HFFc6 (cell line): ENCODE data around the gene SPECC1L. TPM values are rescaled to one million over a fixed set of nuclear protein-coding genes. Genes with fewer than 3 reads are reported as not detected.
"Not testable (repeated sequence)": the region's sequence is repeated elsewhere in the genome, so short reads cannot be mapped to it uniquely, and the experiment has no call there.

Experiments
- DNase-seq: peaks from one replicate; pipeline ENCODE4 v3.0.0-alpha.2; 2018
- H3K27ac Mint-ChIP-seq: 2 replicates; pipeline ENCODE4 v1.8.0; 2020; ENCODE audit warnings: mild to moderate bottlenecking, mixed read lengths
- H3K27me3 Mint-ChIP-seq: 2 replicates; pipeline ENCODE4 v1.8.0; 2021; ENCODE audit warnings: mild to moderate bottlenecking, moderate library complexity, mixed read lengths; ENCODE audit not compliant: insufficient read depth
- H3K36me3 Mint-ChIP-seq: 2 replicates; pipeline ENCODE4 v1.8.0; 2021; ENCODE audit warnings: low read depth, mixed read lengths
- H3K4me1 Mint-ChIP-seq: 2 replicates; pipeline ENCODE4 v1.8.0; 2020; ENCODE audit warnings: low read depth, mixed read lengths
- H3K4me3 Mint-ChIP-seq: 2 replicates; pipeline ENCODE4 v1.8.0; 2020; ENCODE audit warnings: mild to moderate bottlenecking, moderate library complexity, mixed read lengths
- H3K9me3 Mint-ChIP-seq: 2 replicates; pipeline ENCODE4 v1.8.0; 2020; ENCODE audit warnings: mild to moderate bottlenecking, mixed read lengths
- total RNA-seq, 6 experiments: library from RNA; stranded (reverse); fragmentation: NEBNext Ultra II Directional; extraction: Animal tissue kit (Norgen Biotek cat#: 25700); gene quantifications; 2 replicates in 1 of 6; 3 replicates in 5 of 6; pipeline ENCODE4 v1.2.3, GENCODE V29; 2021
- TF ChIP-seq, protein P1 (sequence below): fragments of 200-600 bp; sonication (generic); IDR thresholded peaks from 2 replicates; pipeline ENCODE4 v1.5.0; 2021; ENCODE audit warnings: antibody characterized with exemption, mild to moderate bottlenecking

Gene SPECC1L
- total RNA-seq, 6 experiments from 2014 or later, result 47.3 to 61.5 (median 59.1) TPM

DNA sequence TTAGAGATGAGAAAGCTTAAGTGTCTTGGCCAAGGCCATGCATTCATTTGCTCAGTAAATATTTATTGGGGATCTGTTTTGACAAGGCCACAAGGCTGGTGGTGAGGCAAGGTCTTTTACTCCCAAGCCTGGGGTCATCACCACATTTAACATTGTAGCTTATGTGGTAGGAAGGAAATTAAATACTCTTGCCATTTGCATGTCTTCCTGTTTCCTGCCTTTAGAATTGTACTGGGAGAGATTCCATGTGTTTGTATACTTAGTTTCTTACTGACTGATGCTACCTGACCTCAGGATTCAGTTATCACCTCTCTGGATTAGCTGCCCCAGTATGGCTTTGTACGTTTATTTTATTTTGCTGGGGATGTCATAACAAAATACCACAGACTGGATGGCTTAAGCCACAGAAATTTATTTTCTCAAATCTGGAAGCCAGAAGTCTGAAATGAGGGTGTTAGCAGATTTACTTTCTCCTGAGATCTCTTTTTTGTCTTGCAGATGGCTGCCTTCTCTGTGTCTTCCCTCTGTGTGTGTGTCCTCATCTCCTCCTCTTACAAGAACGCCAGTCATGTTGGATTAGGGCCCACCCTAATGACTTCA lies 44.8 kb downstream of the SPECC1L start:
- Mint-ChIP-seq H3K4me1 (peaks cover 31% of the 10 kb centered on the region), H3K9me3 (no peaks in the 10 kb centered on the region), H3K36me3 (peaks cover 26% of the 10 kb centered on the region), H3K27me3 (no peaks in the 10 kb centered on the region; the same call in 1 of the 2 replicates), H3K27ac (0 out of 2 replicates have a peak overlapping the region, but pooled peaks have one; percentile 6), H3K4me3 (no peak overlapping the region)
- no peak for DNase-seq
- TF ChIP-seq, protein P1, sequence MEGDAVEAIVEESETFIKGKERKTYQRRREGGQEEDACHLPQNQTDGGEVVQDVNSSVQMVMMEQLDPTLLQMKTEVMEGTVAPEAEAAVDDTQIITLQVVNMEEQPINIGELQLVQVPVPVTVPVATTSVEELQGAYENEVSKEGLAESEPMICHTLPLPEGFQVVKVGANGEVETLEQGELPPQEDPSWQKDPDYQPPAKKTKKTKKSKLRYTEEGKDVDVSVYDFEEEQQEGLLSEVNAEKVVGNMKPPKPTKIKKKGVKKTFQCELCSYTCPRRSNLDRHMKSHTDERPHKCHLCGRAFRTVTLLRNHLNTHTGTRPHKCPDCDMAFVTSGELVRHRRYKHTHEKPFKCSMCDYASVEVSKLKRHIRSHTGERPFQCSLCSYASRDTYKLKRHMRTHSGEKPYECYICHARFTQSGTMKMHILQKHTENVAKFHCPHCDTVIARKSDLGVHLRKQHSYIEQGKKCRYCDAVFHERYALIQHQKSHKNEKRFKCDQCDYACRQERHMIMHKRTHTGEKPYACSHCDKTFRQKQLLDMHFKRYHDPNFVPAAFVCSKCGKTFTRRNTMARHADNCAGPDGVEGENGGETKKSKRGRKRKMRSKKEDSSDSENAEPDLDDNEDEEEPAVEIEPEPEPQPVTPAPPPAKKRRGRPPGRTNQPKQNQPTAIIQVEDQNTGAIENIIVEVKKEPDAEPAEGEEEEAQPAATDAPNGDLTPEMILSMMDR, result no peak

DNA sequence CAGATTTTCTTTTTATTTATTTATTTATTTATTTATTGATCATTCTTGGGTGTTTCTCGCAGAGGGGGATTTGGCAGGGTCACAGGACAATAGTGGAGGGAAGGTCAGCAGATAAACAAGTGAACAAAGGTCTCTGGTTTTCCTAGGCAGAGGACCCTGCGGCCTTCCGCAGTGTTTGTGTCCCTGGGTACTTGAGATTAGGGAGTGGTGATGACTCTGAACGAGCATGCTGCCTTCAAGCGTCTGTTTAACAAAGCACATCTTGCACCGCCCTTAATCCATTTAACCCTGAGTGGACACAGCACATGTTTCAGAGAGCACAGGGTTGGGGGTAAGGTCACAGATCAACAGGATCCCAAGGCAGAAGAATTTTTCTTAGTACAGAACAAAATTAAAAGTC lies 45.6 kb downstream of the SPECC1L start:
- not testable (repeated sequence) for H3K27ac Mint-ChIP-seq, H3K27me3 Mint-ChIP-seq, DNase-seq, H3K9me3 Mint-ChIP-seq, H3K4me3 Mint-ChIP-seq
- H3K4me1 Mint-ChIP-seq, result peaks cover 24% of the 10 kb centered on the region
- peaks cover 34% of the 10 kb centered on the region for H3K36me3 Mint-ChIP-seq

DNA sequence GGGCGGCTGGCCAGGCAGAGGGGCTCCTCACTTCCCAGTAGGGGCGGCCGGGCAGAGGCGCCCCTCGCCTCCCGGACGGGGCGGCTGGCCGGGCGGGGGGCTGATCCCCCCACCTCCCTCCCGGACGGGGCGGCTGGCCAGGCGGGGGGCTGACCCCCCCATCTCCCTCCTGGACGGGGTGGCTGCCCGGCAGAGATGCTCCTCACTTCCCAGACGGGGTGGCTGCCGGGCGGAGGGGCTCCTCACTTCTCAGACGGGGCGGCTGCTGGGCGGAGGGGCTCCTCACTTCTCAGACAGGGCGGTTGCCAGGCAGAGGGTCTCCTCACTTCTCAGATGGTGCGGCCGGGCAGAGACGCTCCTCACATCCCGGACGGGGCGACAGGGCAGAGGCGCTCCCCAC lies 46.9 kb downstream of the SPECC1L start:
- DNase-seq, H3K27me3 Mint-ChIP-seq, H3K4me3 Mint-ChIP-seq, H3K27ac Mint-ChIP-seq, H3K9me3 Mint-ChIP-seq: not testable (repeated sequence)
- peaks cover 30% of the 10 kb centered on the region for H3K4me1 Mint-ChIP-seq
- peaks cover 42% of the 10 kb centered on the region for H3K36me3 Mint-ChIP-seq

DNA sequence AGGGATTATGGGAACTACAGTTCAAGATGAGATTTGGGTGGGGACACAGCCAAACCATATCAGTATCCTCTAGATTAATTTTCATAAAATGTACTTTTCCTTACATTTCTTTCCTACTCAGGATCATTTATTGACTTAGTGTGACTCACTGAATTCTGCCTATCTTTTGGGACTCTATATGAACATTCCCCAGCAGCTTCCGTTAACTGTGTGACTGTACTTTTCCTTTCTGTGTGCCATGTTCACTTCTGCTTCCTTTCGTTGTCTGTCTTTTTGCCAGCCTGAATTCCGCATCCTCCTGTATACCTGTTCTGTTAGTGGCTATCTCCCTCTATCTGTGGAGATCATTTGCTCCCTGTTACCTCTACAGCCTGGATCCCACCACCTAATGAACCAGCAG lies 48.8 kb downstream of the SPECC1L start:
- no peak for DNase-seq
- TF ChIP-seq, protein P1, result no peak
- H3K27me3 Mint-ChIP-seq, result peaks cover 5% of the 10 kb centered on the region; the same call in 1 of the 2 replicates
- H3K4me3 Mint-ChIP-seq, result no peak overlapping the region
- peaks cover 42% of the 10 kb centered on the region for H3K36me3 Mint-ChIP-seq
- H3K9me3 Mint-ChIP-seq, result no peaks in the 10 kb centered on the region
- peaks cover 36% of the 10 kb centered on the region for H3K4me1 Mint-ChIP-seq
- H3K27ac Mint-ChIP-seq, result peak overlapping the region; percentile 37; the same call in 1 of the 2 replicates

DNA sequence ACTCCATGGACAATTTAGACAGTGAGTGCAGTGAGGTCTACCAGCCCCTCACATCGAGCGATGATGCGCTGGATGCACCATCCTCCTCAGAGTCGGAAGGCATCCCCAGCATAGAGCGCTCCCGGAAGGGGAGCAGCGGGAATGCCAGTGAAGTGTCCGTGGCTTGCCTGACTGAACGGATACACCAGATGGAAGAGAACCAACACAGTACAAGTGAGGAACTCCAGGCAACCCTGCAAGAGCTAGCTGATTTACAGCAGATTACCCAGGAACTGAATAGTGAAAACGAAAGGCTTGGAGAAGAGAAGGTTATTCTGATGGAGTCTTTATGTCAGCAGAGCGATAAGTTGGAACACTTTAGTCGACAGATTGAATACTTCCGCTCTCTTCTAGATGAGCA lies 51.4 kb downstream of the SPECC1L start:
- H3K27ac Mint-ChIP-seq, result no peak overlapping the region; the same call in 1 of the 2 replicates
- H3K9me3 Mint-ChIP-seq, result no peaks in the 10 kb centered on the region
- no peak overlapping the region for H3K4me3 Mint-ChIP-seq
- DNase-seq, result no peak
- peaks cover 27% of the 10 kb centered on the region for H3K36me3 Mint-ChIP-seq
- H3K4me1 Mint-ChIP-seq, result peaks cover 42% of the 10 kb centered on the region
- TF ChIP-seq, protein P1, result no peak
- peaks cover 5% of the 10 kb centered on the region; the same call in 1 of the 2 replicates for H3K27me3 Mint-ChIP-seq

DNA sequence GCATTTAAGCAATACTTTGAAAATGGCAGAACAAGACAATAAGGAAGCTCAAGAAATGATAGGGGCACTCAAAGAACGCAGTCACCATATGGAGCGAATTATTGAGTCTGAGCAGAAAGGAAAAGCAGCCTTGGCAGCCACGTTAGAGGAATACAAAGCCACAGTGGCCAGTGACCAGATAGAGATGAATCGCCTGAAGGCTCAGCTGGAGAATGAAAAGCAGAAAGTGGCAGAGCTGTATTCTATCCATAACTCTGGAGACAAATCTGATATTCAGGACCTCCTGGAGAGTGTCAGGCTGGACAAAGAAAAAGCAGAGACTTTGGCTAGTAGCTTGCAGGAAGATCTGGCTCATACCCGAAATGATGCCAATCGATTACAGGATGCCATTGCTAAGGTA lies 51.9 kb downstream of the SPECC1L start:
- no peak for DNase-seq

More for the DNA sequence above, 51.9 kb downstream of the SPECC1L start:
- peaks cover 5% of the 10 kb centered on the region; the same call in 1 of the 2 replicates for H3K27me3 Mint-ChIP-seq
- H3K36me3 Mint-ChIP-seq, result peaks cover 28% of the 10 kb centered on the region
- H3K4me1 Mint-ChIP-seq, result peaks cover 42% of the 10 kb centered on the region
- TF ChIP-seq, protein P1, result no peak
- no peak overlapping the region for H3K4me3 Mint-ChIP-seq
- H3K9me3 Mint-ChIP-seq, result no peaks in the 10 kb centered on the region
- no peak overlapping the region for H3K27ac Mint-ChIP-seq
